Thyroid gland (tissue), 4 donors: ENCODE results near the gene SMCP.

Source experiments
- POLR2A ChIP-seq, 2 donors: fragments of 450-650 bp; IDR thresholded peaks; one replicate each; pipeline ENCODE4 v1.6.1; 2017; ENCODE audit warnings: antibody characterized with exemption in 2 of 2, mild to moderate bottlenecking in 2 of 2, moderate library complexity in 1 of 2
- TF ChIP-seq, protein P1 (sequence below), 6 experiments: fragments of 200-600 bp in 3 of 6; fragments of 450-650 bp in 3 of 6; sonication (generic) in 3 of 6; IDR thresholded peaks; one replicate each; pipeline ENCODE4 v1.5.1; 2016 to 2019; ENCODE audit warnings: antibody characterized with exemption in 6 of 6, mild to moderate bottlenecking in 2 of 6, inconsistent platforms in 1 of 6, moderate library complexity in 1 of 6

DNA sequence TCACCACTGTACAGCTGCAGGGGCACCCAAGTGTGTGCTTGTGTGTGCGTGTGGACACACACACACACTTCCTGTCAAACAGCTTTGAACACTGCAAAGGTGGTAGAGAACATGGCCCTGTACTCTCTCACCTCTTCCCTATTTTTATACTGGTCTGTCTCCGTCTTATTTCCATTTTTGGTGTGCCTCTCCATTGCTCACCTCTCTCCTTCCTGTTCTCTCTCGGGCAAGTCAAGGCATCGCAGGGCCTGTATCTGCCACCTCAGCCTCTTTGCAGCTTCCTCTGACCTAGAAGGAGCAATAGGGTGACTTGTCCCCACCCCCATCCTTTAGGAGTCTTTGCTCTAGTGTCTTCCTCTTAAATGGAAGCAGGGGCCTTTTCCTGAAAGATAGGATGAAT, 2.2 kb downstream of the SMCP start:
- TF ChIP-seq, protein P1, sequence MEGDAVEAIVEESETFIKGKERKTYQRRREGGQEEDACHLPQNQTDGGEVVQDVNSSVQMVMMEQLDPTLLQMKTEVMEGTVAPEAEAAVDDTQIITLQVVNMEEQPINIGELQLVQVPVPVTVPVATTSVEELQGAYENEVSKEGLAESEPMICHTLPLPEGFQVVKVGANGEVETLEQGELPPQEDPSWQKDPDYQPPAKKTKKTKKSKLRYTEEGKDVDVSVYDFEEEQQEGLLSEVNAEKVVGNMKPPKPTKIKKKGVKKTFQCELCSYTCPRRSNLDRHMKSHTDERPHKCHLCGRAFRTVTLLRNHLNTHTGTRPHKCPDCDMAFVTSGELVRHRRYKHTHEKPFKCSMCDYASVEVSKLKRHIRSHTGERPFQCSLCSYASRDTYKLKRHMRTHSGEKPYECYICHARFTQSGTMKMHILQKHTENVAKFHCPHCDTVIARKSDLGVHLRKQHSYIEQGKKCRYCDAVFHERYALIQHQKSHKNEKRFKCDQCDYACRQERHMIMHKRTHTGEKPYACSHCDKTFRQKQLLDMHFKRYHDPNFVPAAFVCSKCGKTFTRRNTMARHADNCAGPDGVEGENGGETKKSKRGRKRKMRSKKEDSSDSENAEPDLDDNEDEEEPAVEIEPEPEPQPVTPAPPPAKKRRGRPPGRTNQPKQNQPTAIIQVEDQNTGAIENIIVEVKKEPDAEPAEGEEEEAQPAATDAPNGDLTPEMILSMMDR (IDR thresholded peaks at IDR 0.05): no peak
- no peak for TF ChIP-seq POLR2A (IDR thresholded peaks at IDR 0.05)
